ENCODE measurements around the gene NBEAL2.

The NBEAL2 gene, protein sequence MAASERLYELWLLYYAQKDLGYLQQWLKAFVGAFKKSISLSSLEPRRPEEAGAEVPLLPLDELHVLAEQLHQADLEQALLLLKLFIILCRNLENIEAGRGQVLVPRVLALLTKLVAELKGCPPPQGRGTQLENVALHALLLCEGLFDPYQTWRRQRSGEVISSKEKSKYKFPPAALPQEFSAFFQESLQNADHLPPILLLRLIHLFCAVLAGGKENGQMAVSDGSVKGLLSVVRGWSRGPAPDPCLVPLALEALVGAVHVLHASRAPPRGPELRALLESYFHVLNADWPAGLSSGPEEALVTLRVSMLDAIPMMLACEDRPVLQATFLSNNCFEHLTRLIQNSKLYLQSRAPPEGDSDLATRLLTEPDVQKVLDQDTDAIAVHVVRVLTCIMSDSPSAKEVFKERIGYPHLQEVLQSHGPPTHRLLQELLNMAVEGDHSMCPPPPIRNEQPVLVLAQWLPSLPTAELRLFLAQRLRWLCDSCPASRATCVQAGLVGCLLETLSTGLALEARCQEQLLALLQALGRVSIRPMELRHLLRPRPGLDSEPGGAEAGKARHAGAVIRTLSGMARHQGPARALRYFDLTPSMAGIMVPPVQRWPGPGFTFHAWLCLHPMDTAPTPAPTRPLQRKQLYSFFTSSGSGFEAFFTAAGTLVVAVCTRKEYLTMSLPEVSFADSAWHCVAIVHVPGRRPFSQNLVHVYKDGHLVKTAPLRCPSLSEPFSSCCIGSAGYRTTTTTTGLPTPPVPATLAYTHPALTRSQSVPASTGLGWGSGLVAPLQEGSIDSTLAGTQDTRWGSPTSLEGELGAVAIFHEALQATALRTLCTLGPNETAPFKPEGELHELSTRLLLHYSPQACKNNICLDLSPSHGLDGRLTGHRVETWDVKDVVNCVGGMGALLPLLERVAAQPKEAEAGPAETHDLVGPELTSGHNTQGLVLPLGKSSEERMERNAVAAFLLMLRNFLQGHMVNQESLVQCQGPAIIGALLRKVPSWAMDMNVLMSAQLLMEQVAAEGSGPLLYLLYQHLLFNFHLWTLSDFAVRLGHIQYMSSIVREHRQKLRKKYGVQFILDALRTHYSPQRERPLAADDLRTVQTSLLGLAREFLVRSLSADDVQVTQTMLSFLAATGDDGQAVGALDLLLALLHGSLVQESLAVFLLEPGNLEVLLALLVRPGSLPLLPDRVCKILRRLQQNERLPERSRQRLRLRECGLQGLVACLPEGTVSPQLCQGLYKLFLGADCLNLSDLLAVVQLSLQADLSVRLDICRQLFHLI (N-terminal part only)

DNA sequence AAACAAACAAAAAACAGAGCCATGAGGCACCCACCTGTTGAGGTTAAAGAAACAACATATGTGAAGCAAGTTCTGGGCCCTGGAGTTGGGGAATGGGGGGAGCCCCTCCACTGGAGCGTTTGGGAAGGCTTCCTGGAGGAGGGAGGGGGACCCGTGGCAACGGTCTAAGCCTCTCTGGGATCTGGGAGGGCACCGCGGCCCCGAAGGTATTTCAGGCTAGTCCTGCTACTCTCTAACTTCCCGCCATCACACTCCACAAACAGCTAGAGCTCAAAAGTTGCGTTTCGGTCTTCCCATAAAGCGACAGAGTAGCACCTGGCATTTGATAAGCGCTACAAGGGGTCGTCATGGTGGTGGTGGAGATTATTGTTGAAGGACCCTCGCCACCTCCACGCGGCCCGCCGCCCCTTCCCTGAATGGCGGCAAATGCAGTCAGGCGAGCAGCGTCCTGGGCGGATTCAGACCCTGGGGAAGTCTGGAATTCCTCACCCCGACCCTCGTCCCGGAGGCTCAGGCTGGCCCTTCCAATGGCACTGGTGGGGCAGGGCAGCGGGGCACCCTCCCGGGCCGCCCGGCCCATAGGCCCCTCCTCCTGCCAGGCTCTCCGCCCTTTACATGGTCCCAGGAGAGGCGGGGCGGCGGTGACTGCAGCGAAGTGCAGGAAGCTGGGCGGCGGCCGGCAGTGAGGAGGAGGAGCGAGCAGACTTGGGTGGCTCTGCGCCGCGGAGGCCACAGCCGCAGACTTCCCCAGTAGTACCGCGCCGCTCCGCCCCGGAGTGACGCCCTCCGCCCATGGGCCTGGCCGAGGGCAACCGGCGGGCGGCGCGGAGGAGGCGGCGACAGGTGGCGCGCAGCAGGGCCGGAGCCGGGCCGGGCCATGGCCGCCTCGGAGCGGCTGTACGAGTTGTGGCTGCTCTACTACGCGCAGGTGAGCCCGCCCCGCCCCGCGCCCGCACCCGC is at the start of gene NBEAL2:
TSS of gene NBEAL2 (plus strand) at position 682 of the 960 bp plus-strand sequence. CDS start at position 878, 196 bp downstream.
- TF ChIP-seq, protein P1, sequence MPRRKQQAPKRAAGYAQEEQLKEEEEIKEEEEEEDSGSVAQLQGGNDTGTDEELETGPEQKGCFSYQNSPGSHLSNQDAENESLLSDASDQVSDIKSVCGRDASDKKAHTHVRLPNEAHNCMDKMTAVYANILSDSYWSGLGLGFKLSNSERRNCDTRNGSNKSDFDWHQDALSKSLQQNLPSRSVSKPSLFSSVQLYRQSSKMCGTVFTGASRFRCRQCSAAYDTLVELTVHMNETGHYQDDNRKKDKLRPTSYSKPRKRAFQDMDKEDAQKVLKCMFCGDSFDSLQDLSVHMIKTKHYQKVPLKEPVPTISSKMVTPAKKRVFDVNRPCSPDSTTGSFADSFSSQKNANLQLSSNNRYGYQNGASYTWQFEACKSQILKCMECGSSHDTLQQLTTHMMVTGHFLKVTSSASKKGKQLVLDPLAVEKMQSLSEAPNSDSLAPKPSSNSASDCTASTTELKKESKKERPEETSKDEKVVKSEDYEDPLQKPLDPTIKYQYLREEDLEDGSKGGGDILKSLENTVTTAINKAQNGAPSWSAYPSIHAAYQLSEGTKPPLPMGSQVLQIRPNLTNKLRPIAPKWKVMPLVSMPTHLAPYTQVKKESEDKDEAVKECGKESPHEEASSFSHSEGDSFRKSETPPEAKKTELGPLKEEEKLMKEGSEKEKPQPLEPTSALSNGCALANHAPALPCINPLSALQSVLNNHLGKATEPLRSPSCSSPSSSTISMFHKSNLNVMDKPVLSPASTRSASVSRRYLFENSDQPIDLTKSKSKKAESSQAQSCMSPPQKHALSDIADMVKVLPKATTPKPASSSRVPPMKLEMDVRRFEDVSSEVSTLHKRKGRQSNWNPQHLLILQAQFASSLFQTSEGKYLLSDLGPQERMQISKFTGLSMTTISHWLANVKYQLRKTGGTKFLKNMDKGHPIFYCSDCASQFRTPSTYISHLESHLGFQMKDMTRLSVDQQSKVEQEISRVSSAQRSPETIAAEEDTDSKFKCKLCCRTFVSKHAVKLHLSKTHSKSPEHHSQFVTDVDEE (CRISPR knock-in tag; IDR thresholded peaks at IDR 0.05): no peak
- TF ChIP-seq ZNF70 (CRISPR knock-in tag; IDR thresholded peaks at IDR 0.05) (no peak), TOX (CRISPR knock-in tag; IDR thresholded peaks at IDR 0.05; ENCODE audit: borderline replicate concordance) (no peak), ARNTL (CRISPR knock-in tag; IDR thresholded peaks at IDR 0.05; ENCODE audit: borderline replicate concordance, low read depth) (no peak), ZFP3 (CRISPR knock-in tag; IDR thresholded peaks at IDR 0.05) (0 out of 2 replicates have a peak, but pooled peaks have one; percentile 22), RARB (CRISPR knock-in tag; IDR thresholded peaks at IDR 0.05) (no peak)
- ATAC-seq: peak; percentile 89

DNA sequence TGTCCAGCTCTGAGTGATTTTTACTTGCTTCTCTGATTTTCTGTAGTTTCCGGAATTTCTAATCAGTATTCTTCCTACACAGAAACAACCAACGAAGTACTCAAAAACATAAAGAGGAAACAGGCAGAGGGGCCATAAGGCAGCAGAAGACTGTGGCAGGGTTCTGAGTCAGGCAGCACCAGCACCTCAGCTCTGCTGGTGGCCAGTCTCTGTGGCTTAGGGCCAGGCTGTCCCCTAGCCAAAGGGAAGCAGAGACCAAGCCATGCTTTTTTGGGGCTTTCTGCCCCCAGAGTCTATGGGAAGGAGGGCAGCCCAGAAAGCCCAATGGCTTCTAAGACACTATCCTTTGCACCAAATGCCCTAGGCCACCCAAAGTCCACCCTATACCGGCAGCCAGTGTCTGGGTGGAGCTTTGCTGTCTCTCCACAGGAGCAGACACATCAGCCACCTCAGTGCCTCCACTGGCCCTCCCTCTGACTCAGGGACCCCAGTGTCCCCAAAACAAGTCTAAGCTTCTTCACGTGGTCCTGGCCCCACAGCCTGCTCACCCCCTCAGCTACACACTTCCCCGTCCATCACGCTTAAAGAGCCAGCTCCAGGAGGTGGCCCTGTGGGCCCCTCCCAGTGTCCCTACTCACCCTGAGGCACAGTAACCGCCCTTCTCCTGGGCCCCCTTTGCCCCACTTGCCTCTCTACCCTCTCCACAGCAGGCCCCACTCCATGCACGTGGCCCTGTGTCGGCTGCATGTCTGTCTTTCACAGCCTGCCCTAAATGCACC is 49.1 kb upstream of the NBEAL2 start:
- no peak for ATAC-seq
- TF ChIP-seq, protein P2, sequence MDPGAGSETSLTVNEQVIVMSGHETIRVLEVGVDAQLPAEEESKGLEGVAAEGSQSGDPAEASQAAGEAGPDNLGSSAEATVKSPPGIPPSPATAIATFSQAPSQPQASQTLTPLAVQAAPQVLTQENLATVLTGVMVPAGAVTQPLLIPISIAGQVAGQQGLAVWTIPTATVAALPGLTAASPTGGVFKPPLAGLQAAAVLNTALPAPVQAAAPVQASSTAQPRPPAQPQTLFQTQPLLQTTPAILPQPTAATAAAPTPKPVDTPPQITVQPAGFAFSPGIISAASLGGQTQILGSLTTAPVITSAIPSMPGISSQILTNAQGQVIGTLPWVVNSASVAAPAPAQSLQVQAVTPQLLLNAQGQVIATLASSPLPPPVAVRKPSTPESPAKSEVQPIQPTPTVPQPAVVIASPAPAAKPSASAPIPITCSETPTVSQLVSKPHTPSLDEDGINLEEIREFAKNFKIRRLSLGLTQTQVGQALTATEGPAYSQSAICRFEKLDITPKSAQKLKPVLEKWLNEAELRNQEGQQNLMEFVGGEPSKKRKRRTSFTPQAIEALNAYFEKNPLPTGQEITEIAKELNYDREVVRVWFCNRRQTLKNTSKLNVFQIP (CRISPR knock-in tag; IDR thresholded peaks at IDR 0.05; ENCODE audit: borderline replicate concordance, low read depth): no peak
- no peak for TF ChIP-seq ZNF565 (CRISPR knock-in tag; conservative IDR thresholded peaks at IDR 0.05; ENCODE audit: low read depth)
- no peak for TF ChIP-seq TOX (CRISPR knock-in tag; IDR thresholded peaks at IDR 0.05; ENCODE audit: borderline replicate concordance)
- TF ChIP-seq PPARA (CRISPR knock-in tag; IDR thresholded peaks at IDR 0.05; ENCODE audit: borderline replicate concordance): no peak
- TF ChIP-seq CSDC2 (CRISPR knock-in tag; IDR thresholded peaks at IDR 0.05): no peak
- TF ChIP-seq, protein P1 (CRISPR knock-in tag; IDR thresholded peaks at IDR 0.05): no peak
- TF ChIP-seq ZNF70 (CRISPR knock-in tag; IDR thresholded peaks at IDR 0.05): no peak
- no peak for TF ChIP-seq ZFP3 (CRISPR knock-in tag; IDR thresholded peaks at IDR 0.05)
- TF ChIP-seq SNAI2 (CRISPR knock-in tag; IDR thresholded peaks at IDR 0.05): no peak
- no peak for TF ChIP-seq GLIS3 (CRISPR knock-in tag; IDR thresholded peaks at IDR 0.05)
- no peak for TF ChIP-seq ZC3H10 (CRISPR knock-in tag; IDR thresholded peaks at IDR 0.05)
- no peak for TF ChIP-seq RARB (CRISPR knock-in tag; IDR thresholded peaks at IDR 0.05)
- TF ChIP-seq, protein P3, sequence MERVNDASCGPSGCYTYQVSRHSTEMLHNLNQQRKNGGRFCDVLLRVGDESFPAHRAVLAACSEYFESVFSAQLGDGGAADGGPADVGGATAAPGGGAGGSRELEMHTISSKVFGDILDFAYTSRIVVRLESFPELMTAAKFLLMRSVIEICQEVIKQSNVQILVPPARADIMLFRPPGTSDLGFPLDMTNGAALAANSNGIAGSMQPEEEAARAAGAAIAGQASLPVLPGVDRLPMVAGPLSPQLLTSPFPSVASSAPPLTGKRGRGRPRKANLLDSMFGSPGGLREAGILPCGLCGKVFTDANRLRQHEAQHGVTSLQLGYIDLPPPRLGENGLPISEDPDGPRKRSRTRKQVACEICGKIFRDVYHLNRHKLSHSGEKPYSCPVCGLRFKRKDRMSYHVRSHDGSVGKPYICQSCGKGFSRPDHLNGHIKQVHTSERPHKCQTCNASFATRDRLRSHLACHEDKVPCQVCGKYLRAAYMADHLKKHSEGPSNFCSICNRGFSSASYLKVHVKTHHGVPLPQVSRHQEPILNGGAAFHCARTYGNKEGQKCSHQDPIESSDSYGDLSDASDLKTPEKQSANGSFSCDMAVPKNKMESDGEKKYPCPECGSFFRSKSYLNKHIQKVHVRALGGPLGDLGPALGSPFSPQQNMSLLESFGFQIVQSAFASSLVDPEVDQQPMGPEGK (CRISPR knock-in tag; IDR thresholded peaks at IDR 0.05; ENCODE audit: borderline replicate concordance): no peak
- no peak for TF ChIP-seq ZFP30 (CRISPR knock-in tag; IDR thresholded peaks at IDR 0.05)
- no peak for TF ChIP-seq ZNF8 (CRISPR knock-in tag; IDR thresholded peaks at IDR 0.05)
- TF ChIP-seq, protein P4, sequence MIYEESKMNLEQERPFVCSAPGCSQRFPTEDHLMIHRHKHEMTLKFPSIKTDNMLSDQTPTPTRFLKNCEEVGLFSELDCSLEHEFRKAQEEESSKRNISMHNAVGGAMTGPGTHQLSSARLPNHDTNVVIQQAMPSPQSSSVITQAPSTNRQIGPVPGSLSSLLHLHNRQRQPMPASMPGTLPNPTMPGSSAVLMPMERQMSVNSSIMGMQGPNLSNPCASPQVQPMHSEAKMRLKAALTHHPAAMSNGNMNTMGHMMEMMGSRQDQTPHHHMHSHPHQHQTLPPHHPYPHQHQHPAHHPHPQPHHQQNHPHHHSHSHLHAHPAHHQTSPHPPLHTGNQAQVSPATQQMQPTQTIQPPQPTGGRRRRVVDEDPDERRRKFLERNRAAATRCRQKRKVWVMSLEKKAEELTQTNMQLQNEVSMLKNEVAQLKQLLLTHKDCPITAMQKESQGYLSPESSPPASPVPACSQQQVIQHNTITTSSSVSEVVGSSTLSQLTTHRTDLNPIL (CRISPR knock-in tag; IDR thresholded peaks at IDR 0.05; ENCODE audit: low read depth): no peak
- TF ChIP-seq BACH2 (CRISPR knock-in tag; IDR thresholded peaks at IDR 0.05; ENCODE audit: borderline replicate concordance): no peak
